Right kidney (tissue), 1 donor: ENCODE results near the gene RHBG.
A peak's percentile ranks its signal among the peaks of the same experiment; 100 is the strongest.
"Not testable (repeated sequence)": the region's sequence is repeated elsewhere in the genome, so short reads cannot be mapped to it uniquely, and the experiment has no call there.

ENCODE experiments used
- DNase-seq: peaks from one replicate; pipeline ENCODE4 v3.0.0-alpha.2; 2016

RHBG gene

DNA sequence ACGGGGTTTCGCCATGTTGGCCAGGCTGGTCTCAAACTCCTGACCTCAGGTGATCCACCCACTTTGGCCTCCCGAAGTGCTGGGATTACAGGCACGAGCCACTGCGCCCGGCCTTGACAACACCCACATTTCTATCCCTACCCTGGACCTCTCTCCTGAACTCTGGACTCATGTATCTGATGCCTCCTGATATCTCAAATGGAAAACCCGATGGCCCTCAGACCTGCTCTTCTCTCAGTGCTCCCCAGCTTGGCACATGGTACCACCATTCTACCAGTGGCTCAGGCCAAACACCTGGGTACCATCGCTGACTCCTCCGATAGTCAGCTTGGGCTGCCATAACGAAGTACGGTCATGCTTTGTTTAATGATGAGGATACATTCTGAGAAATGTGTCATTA is 8.5 kb upstream of the RHBG start:
- no peak for DNase-seq

DNA sequence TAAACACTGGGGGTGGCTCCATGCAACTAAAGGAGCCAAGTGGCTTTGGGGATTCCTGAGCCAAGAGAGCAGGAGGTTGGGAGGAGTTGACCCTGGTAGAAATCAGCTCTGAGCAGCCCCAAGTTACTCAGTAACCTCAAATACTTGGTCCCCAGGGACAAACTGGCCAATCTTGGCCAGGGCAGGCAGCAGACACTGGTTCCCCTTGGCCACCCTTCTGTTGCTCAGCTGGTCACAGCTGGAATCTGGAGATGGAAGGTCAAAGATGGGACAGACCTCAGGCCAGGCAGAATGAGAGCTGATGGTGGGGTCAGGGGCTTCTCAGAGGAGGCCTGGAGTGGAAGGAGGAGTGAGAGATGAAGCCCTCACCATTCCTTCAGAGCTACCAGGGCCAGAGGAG is 3.3 kb upstream of the RHBG start:
- no peak for DNase-seq

DNA sequence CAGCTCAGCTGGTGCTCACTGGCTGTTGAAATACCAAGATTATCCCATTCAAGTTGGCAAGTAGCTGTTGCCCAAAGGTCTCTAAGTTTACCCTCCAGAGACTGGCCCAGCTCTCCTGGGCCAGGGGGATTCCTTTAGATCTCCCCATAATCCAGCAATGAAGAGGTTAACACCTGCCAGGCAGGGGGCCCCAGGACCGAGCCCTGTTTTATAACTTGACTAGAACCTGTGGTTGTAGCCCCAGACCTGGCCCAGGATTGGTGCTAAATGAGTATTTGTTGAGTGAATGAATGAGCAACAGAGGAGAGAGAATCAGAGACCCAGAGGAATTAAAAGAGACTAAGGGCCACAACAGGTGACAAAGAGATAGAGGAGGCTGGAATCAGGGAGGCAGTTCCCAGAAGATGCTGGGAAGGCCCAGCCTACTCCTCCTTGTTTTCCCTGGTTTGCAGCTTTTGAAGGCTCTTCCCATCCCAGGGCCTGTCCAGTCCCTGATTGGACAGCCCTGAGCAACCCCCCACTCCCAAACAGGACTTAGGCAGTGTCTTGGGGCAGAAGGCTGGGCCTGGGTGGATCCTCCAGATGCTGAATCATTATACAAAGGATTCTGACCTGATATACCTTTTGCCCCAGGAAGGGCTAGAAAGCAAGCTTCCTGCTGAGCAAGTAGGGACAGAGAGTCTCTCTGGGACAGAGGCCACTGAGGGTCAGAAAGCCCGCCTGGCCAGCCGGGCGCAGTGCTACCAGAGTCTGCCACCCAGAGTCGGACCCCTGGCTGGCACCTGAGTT is 2.4 kb upstream of the RHBG start:
- no peak for DNase-seq

DNA sequence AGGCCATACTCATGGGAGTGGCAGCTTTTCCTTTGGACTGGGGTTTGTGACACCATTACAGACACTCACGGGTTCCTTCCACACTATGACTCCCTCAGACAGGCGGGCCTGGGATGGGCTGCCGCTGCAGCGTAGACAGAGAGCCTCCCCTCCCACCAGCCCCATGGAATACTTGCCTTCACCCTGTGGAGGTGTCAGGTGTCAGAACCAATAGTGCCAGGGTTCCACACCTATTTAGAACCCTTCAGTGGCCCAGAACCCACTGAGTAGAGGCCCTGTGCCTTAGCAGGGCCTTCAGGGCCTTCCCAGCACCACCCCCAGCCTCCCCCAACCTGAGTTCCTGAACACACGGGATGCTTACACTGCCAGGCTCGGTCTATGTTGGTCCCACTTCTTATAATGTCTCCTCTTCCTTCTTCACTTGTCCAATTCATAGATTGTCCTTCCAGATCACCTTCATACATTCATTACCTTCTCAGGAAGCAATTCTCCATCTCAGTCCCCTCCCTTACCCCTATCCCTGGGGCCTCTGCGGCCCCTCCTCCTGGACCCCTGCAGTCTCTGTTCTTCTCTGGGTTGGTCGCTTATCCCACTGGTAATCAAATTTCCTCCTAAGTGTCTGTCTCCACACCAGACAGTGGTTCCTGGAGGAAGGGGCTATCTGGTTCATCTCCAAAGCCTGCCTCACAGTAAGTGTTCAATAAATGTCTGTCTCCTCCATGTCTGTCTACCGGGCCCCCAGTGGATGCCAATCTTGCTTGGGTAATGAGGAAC is 1.4 kb upstream of the RHBG start:
- DNase-seq, result no peak

- peak; percentile 40 for DNase-seq
Measured at GRCh38 chr1:156368157-156368658, 803 bp upstream of the RHBG start.

- not testable (repeated sequence) for DNase-seq
Measured at GRCh38 chr1:156369685-156370286, 775 bp downstream of the RHBG start.

DNA sequence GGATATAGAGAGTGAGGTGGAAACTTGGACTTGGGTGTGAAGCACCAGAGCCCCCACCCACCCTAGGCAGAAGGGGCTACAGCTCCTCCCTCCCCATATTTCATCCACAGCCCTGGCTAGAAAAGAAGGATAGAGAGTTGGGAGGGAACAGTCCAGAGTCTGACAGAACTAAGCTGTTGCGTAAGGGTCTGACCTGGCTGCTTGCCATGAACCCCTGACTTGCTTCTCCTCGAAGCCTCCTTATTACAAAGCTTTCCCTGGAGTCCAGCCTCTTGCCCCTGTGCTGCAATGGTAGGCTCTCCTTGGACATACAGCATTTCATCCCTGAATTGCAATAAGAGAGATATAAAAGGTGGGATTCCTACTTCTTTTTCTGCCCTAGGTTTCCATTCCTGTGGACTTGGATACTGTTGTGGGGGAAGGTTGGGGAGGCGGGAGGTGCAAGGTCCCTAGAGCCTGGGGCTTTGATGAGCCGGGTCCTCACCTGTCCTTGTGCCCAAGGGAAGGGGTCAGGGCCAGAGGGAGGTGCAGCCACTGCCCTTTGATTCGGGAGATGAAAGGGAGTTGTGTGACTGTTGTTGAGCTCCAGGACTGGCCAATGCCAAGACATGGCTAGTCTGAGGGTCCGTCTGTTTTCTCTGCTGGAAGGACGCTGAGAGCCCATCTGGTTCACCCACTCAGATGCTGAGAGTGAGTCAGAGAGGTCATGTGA is 2.7 kb downstream of the RHBG start:
- peak; percentile 26 for DNase-seq

DNA sequence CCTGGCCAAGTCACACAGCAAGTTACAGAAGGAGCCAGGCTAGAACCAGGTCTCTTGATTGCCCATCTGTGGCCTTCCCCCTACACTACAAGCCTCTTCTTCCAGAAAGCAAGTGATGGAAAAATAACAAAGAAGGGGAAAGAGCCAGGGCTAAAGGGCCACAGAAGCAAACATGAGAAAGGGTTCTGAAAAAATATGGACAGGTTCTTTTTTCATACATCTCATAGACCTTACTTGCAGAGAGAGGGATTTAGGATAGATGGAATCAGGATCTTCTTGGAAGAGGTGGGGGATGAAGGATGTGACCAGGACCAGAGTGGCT is 3.2 kb downstream of the RHBG start:
- DNase-seq, result no peak

GRCh38 chr1:156372876-156373275 is 3.9 kb downstream of the RHBG start:
- DNase-seq, result no peak

DNA sequence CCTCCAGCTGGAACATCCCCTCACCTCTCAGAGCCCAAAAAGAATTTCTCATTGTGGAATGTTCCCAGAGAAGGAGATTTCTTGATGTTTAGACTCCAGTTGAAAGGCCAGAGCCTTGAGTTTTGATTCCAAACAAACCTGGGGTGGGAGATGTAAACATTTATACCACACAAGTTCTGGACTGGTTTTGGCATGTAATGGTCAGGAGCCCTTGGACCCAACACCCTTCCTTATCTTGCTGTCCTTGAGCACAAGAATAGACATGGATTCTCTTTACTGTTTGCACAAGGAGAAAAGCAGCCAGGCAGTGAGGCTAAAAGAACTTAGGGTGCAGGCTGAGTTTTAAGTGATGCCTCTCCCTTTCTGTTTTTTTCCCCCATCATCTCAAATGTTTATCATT is 4.5 kb downstream of the RHBG start:
- DNase-seq, result no peak

GRCh38 chr1:156376146-156376545 is 7.1 kb downstream of the RHBG start:
- no peak for DNase-seq

GRCh38 chr1:156376958-156377919 is 8.2 kb downstream of the RHBG start:
- DNase-seq, result no peak

GRCh38 chr1:156378557-156378956 is 9.5 kb downstream of the RHBG start:
- DNase-seq, result no peak

GRCh38 chr1:156379420-156380165 is 10.6 kb downstream of the RHBG start:
- DNase-seq, result no peak

DNA sequence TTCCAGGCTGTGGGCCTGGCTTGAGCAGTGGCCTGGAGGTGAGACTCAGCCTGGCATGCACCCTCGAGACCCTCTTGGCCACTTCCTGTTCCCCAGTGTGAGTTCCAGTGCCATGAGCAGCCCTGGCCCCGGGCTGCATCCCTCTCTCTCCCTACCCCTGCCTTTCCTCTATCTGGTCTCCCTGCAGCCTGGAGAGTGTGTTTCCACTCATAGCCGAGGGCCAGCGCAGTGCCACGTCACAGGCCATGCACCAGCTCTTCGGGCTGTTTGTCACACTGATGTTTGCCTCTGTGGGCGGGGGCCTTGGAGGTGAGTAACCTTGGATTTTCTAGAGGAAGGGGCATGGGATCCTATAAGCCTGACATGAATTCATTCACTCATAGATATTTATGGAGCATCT is 13.6 kb downstream of the RHBG start:
- no peak for DNase-seq

DNA sequence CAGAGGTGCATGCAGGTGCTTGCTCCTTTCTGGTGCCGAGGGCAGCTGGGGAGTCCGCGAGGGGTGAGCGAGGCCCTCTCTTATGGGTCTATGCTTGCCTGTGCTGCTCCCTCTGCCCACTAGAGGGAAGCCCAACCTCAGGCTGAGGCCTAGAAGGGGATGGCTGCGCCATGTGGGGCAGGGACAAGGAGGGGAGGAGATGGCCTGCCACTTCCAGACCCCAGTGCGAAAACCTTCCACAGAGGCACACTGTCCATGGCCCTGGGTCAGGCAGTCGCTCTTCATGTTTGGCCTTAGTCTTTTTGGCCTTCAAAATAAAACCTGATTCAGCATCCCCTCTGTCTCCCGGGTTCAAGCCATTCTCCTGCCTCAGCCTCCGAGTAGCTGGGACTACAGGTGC is 14.0 kb downstream of the RHBG start:
- DNase-seq, result peak; percentile 35

DNA sequence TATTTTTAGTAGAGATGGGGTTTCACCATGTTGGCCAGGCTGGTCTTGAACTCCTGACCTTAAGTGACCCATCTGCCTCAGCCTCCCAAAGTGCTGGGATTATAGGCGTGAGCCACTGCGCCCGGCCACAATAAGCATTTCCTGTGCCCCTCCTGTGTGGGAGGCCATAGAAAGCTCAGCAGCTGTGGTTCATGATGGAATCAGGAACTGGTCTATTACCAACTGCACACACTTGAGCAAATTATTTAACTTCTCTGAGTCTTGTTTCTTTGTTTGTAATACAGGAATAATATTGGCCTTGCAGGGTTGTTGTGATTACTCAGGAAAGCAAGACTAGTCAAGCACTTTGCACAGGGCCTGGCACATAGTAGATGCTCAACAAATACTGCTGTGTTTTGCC is 15.0 kb downstream of the RHBG start:
- no peak for DNase-seq

DNA sequence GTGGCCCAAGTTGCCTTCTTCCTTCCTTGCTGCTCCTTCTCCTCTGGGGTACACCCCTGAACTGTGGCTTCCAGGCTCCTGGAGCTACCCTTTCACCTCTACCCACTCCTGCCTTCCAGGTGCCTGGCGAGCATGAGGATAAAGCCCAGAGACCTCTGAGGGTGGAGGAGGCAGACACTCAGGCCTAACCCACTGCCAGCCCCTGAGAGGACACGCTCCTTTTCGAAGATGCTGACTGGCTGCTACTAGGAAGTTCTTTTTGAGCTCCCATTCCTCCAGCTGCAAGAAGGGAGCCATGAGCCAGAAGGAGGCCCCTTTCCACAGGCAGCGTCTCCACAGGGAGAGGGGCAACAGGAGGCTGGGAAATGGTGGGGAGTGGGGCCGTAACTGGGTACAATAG is 15.6 kb downstream of the RHBG start:
- DNase-seq, result no peak

DNA sequence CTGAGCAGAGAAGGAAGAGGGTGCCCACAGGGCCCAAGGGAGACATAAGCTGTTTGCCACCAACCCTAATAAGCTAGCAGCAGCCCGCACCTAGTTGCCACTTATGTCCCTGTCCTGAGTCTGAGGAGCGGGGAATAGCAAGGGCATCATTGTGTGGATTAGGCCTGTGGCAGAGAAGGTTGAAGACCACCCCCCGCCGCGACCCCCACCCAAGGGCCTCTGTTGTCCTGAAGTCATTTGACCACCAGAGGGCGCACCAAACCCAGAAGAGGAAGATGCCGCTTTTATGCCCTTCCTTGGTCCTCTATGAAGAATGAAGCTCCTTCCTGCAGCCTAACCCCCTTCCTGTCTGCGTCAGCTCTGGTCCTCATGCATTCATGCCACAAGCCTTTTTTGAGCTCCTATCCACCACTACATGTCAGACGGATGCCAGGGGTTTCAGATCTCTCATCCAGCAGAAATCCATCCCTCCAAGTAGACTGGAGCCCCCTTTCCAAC is 16.6 kb downstream of the RHBG start:
- peak; percentile 67 for DNase-seq

- DNase-seq, result no peak
Measured at GRCh38 chr1:156386134-156386901, 17.3 kb downstream of the RHBG start.
